GM12878 (cell line): Measurements from ENCODE around the gene KIAA1191. TPM values are rescaled to one million over a fixed set of nuclear protein-coding genes. Genes with fewer than 3 reads are reported as not detected.

Experiments
- ATAC-seq: fragments of 200-7000 bp; cut with Tn5 transposase; 3 replicates; pipeline ENCODE4 v1.9.1; 2020; ENCODE audit warnings: mild to moderate bottlenecking, moderate library complexity
- BruUV-seq: library from RNA; stranded (reverse); fragments of 400-500 nt; replicated peaks from 2 replicates; lab custom pipeline; 2021; lab: Mats Ljungman, UMichigan
- CTCF ChIA-PET: fragments of 300-600 bp; sonication (Branson Sonifier 250); formaldehyde crosslinking; extraction: SDS; loops from one replicate; lab custom pipeline; 2021; ENCODE audit warnings: inconsistent platforms; lab: Yijun Ruan, JAX
- POLR2A ChIA-PET: fragments of 350-600 bp; formaldehyde crosslinking; extraction: SDS; loops from one replicate; lab custom pipeline; 2021; ENCODE audit warnings: inconsistent platforms; lab: Charles Lee
- RAD21 ChIA-PET: fragments of 300-600 bp; sonication (Branson Sonifier 250); formaldehyde crosslinking; loops from one replicate; lab custom pipeline; 2023; ENCODE audit warnings: antibody characterized with exemption; ENCODE audit not compliant: unreplicated experiment; lab: Charles Lee
- SMC1A ChIA-PET: fragments of 300-600 bp; sonication (Branson Sonifier 250); formaldehyde crosslinking; loops from one replicate; lab custom pipeline; 2023; ENCODE audit not compliant: unreplicated experiment, uncharacterized antibody; lab: Charles Lee
- DNase-seq: peaks from one replicate; pipeline ENCODE4 v3.0.0-alpha.2; 2011; ENCODE audit warnings: low read depth, low spot score
- FAIRE-seq: peaks from 3 replicates; lab custom pipeline; 2011; peaks lifted over from hg19 to GRCh38; lab: Jason Lieb, UNC
- H2AFZ ChIP-seq: 2 replicates; pipeline ENCODE4 v1.6.0; 2011; ENCODE audit warnings: low read depth, low read length, control low read depth; ENCODE audit not compliant: control insufficient read depth
- H3K27ac ChIP-seq: 2 replicates; pipeline ENCODE4 v1.5.1; 2011; ENCODE audit warnings: control low read depth; ENCODE audit not compliant: control insufficient read depth, insufficient read depth
- H3K27me3 ChIP-seq, 2 experiments: replicated peaks in 1 of 2; 2 replicates each; pipeline versions ENCODE4 v1.6.0 to v1.6.1; 2011; ENCODE audit warnings: low read length in 1 of 2; ENCODE audit not compliant: control insufficient read depth in 2 of 2, insufficient read depth in 2 of 2
- H3K36me3 ChIP-seq, 2 experiments: 2 replicates each; pipeline ENCODE4 v1.5.1; 2011; ENCODE audit warnings: low read length in 1 of 2; ENCODE audit not compliant: control insufficient read depth in 2 of 2, insufficient read depth in 2 of 2
- H3K4me1 ChIP-seq: 2 replicates; pipeline ENCODE4 v1.6.1; 2011; ENCODE audit warnings: mild to moderate bottlenecking, low read length, moderate library complexity, mixed read lengths; ENCODE audit not compliant: control insufficient read depth, insufficient read depth
- H3K4me2 ChIP-seq: 2 replicates; pipeline ENCODE4 v1.6.0; 2011; ENCODE audit warnings: control low read depth; ENCODE audit not compliant: control insufficient read depth, insufficient read depth
- H3K4me3 ChIP-seq: fragments of 200-600 bp; sonication (generic); 2 replicates; pipeline ENCODE4 v1.5.1; 2016
- H3K79me2 ChIP-seq: 2 replicates; pipeline ENCODE4 v1.6.0; 2011; ENCODE audit warnings: low read length; ENCODE audit not compliant: control insufficient read depth, insufficient read depth
- H3K9ac ChIP-seq: 2 replicates; pipeline ENCODE4 v1.8.0; 2011; ENCODE audit warnings: low read length, control low read depth, mixed read lengths; ENCODE audit not compliant: control insufficient read depth, insufficient read depth
- H3K9me3 ChIP-seq: replicated peaks from 3 replicates; pipeline ENCODE4 v1.5.1; 2011; ENCODE audit warnings: mild to moderate bottlenecking, low read length; ENCODE audit not compliant: control insufficient read depth, insufficient read depth
- H4K20me1 ChIP-seq: 2 replicates; pipeline ENCODE4 v1.6.0; 2011; ENCODE audit not compliant: control insufficient read depth, insufficient read depth
- CHD2 ChIP-seq: IDR thresholded peaks from 2 replicates; pipeline ENCODE4 v1.6.1; 2011; ENCODE audit warnings: low read depth, low read length, improper control_type of control experiment, borderline replicate concordance
- EGR1 ChIP-seq, 2 experiments: IDR thresholded peaks; 1 replicate in 1 of 2; 2 replicates in 1 of 2; pipeline ENCODE4 v1.6.1; 2011 to 2012; ENCODE audit warnings: low read depth in 2 of 2, low read length in 2 of 2, borderline replicate concordance in 1 of 2, mild to moderate bottlenecking in 1 of 2, moderate library complexity in 1 of 2
- FOXK2 ChIP-seq: fragments of 450-650 bp; IDR thresholded peaks from 2 replicates; pipeline ENCODE4 v1.6.1; 2017; ENCODE audit warnings: mild to moderate bottlenecking, moderate library complexity
- IRF4 ChIP-seq: IDR thresholded peaks from 2 replicates; pipeline ENCODE4 v1.6.1; 2011; ENCODE audit warnings: low read depth, low read length
- MEF2B ChIP-seq: fragments of 450-650 bp; IDR thresholded peaks from 2 replicates; pipeline ENCODE4 v1.6.1; 2018; ENCODE audit warnings: mild to moderate bottlenecking, moderate library complexity; ENCODE audit not compliant: partially characterized antibody, poor library complexity, severe bottlenecking
- MXI1 ChIP-seq: fragments of 150-350 bp; IDR thresholded peaks from 2 replicates; pipeline ENCODE4 v1.6.1; 2011; ENCODE audit warnings: low read depth, mild to moderate bottlenecking, inconsistent platforms, low read length, improper control_type of control experiment
- SIX5 ChIP-seq: IDR thresholded peaks from 2 replicates; pipeline ENCODE4 v1.6.1; 2011; ENCODE audit warnings: mild to moderate bottlenecking, low read depth, low read length, moderate library complexity; ENCODE audit not compliant: severe bottlenecking
- SRF ChIP-seq, 2 experiments: IDR thresholded peaks; 2 replicates each; pipeline ENCODE4 v1.6.1; 2011; ENCODE audit warnings: low read depth in 2 of 2, low read length in 2 of 2, mild to moderate bottlenecking in 1 of 2, moderate library complexity in 1 of 2
- WGBS: methylation state at CpG from one replicate; pipeline ENCODE4 v1.1.6; 2016; ENCODE audit warnings: low lambda C conversion rate; ENCODE audit not compliant: insufficient replicate concordance, insufficient coverage; ENCODE audit errors: missing lambda C conversion rate; 5-methylcytosine and 5-hydroxymethylcytosine counted together
- in situ Hi-C: fragments of 300-500 bp; cut with MboI; formaldehyde crosslinking; loops from 9 replicates; pipeline ENCODE4 v1.14.3; 2018; ENCODE audit warnings: mixed read lengths
- intact Hi-C: fragments of 100-400 bp; cut with micrococcal nuclease; formaldehyde crosslinking; loops from one replicate; pipeline ENCODE4 v1.14.2; 2022; ENCODE audit not compliant: unreplicated experiment
- polyA plus RNA-seq, 11 experiments: library from polyadenylated mRNA; depleted of rRNA in 4 of 11; unstranded in 6 of 11; stranded (reverse) in 5 of 11; fragments of >200 nt; fragmentation: Nextera tagmentation in 4 of 11; fragmentation: Illumina TruSeq in 1 of 11; extraction: Ambion mirVana in 4 of 11; extraction: Trizol in 1 of 11; gene quantifications; 1 replicate in 1 of 11; 2 replicates in 10 of 11; pipeline versions ENCODE4 v1.2.1 to v1.2.3, GENCODE V29; 2011 to 2016; ENCODE audit warnings: inconsistent platforms in 2 of 11, missing spikeins in 2 of 11, low read depth in 1 of 11
- total RNA-seq, 4 experiments: library from RNA; depleted of rRNA in 3 of 4; stranded (reverse); fragments of >200 nt in 3 of 4; fragmentation: Illumina TruSeq in 1 of 4; extraction: Trizol in 1 of 4; gene quantifications; 2 replicates each; pipeline versions ENCODE4 v1.2.1 to v1.2.3, GENCODE V29; 2013 to 2021
- TF ChIP-seq, protein P1 (sequence below): fragments of 450-650 bp; IDR thresholded peaks from 2 replicates; pipeline ENCODE4 v1.6.1; 2016; ENCODE audit warnings: mild to moderate bottlenecking, moderate library complexity, borderline replicate concordance
- TF ChIP-seq, protein P2 (sequence below): fragments of 450-650 bp; IDR thresholded peaks from 2 replicates; pipeline ENCODE4 v1.6.1; 2018; ENCODE audit warnings: mild to moderate bottlenecking, low read depth, moderate library complexity; ENCODE audit not compliant: partially characterized antibody
- TF ChIP-seq, protein P3 (sequence below): fragments of 450-650 bp; IDR thresholded peaks from 2 replicates; pipeline ENCODE4 v1.6.1; 2017; ENCODE audit warnings: low read depth, mild to moderate bottlenecking, moderate library complexity
- TF ChIP-seq, protein P4 (sequence below): IDR thresholded peaks from 2 replicates; pipeline ENCODE4 v1.6.1; 2011; ENCODE audit warnings: borderline replicate concordance, low read depth, mild to moderate bottlenecking, moderate library complexity, mixed read lengths, low read length; ENCODE audit not compliant: insufficient read depth; ENCODE audit errors: extremely low read length

KIAA1191 gene
- total and polyA plus RNA-seq, 10 of the 15 experiments (the other 5 are each of a cell fraction or from before 2014, with no cell fraction given) = 14.9 to 58.2 (median 31.8) TPM

GRCh38 chr5:176394096-176394495 is 32.5 kb upstream of the KIAA1191 start:
- H3K9ac ChIP-seq = no peak overlapping the region
- peaks cover 15% of the 10 kb centered on the region for H3K79me2 ChIP-seq
- no peak for TF ChIP-seq IRF4
- TF ChIP-seq, protein P1, sequence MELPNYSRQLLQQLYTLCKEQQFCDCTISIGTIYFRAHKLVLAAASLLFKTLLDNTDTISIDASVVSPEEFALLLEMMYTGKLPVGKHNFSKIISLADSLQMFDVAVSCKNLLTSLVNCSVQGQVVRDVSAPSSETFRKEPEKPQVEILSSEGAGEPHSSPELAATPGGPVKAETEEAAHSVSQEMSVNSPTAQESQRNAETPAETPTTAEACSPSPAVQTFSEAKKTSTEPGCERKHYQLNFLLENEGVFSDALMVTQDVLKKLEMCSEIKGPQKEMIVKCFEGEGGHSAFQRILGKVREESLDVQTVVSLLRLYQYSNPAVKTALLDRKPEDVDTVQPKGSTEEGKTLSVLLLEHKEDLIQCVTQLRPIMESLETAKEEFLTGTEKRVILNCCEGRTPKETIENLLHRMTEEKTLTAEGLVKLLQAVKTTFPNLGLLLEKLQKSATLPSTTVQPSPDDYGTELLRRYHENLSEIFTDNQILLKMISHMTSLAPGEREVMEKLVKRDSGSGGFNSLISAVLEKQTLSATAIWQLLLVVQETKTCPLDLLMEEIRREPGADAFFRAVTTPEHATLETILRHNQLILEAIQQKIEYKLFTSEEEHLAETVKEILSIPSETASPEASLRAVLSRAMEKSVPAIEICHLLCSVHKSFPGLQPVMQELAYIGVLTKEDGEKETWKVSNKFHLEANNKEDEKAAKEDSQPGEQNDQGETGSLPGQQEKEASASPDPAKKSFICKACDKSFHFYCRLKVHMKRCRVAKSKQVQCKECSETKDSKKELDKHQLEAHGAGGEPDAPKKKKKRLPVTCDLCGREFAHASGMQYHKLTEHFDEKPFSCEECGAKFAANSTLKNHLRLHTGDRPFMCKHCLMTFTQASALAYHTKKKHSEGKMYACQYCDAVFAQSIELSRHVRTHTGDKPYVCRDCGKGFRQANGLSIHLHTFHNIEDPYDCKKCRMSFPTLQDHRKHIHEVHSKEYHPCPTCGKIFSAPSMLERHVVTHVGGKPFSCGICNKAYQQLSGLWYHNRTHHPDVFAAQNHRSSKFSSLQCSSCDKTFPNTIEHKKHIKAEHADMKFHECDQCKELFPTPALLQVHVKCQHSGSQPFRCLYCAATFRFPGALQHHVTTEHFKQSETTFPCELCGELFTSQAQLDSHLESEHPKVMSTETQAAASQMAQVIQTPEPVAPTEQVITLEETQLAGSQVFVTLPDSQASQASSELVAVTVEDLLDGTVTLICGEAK = no peak
- no peak for TF ChIP-seq CHD2
- TF ChIP-seq SIX5 = no peak
- TF ChIP-seq SRF (IDR thresholded peaks at IDR 0.05; ENCODE audit: low read depth in 2 of 2, low read length in 2 of 2) = no peak
- TF ChIP-seq MXI1 = no peak
- TF ChIP-seq, protein P2, sequence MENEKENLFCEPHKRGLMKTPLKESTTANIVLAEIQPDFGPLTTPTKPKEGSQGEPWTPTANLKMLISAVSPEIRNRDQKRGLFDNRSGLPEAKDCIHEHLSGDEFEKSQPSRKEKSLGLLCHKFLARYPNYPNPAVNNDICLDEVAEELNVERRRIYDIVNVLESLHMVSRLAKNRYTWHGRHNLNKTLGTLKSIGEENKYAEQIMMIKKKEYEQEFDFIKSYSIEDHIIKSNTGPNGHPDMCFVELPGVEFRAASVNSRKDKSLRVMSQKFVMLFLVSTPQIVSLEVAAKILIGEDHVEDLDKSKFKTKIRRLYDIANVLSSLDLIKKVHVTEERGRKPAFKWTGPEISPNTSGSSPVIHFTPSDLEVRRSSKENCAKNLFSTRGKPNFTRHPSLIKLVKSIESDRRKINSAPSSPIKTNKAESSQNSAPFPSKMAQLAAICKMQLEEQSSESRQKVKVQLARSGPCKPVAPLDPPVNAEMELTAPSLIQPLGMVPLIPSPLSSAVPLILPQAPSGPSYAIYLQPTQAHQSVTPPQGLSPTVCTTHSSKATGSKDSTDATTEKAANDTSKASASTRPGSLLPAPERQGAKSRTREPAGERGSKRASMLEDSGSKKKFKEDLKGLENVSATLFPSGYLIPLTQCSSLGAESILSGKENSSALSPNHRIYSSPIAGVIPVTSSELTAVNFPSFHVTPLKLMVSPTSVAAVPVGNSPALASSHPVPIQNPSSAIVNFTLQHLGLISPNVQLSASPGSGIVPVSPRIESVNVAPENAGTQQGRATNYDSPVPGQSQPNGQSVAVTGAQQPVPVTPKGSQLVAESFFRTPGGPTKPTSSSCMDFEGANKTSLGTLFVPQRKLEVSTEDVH = no peak
- TF ChIP-seq MEF2B = no peak
- TF ChIP-seq, protein P3, sequence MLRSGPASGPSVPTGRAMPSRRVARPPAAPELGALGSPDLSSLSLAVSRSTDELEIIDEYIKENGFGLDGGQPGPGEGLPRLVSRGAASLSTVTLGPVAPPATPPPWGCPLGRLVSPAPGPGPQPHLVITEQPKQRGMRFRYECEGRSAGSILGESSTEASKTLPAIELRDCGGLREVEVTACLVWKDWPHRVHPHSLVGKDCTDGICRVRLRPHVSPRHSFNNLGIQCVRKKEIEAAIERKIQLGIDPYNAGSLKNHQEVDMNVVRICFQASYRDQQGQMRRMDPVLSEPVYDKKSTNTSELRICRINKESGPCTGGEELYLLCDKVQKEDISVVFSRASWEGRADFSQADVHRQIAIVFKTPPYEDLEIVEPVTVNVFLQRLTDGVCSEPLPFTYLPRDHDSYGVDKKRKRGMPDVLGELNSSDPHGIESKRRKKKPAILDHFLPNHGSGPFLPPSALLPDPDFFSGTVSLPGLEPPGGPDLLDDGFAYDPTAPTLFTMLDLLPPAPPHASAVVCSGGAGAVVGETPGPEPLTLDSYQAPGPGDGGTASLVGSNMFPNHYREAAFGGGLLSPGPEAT = no peak
- no peak for TF ChIP-seq EGR1 (IDR thresholded peaks at IDR 0.05; ENCODE audit: borderline replicate concordance in 1 of 2, low read depth in 2 of 2, low read length in 2 of 2)
- no peak for TF ChIP-seq FOXK2
- TF ChIP-seq, protein P4, sequence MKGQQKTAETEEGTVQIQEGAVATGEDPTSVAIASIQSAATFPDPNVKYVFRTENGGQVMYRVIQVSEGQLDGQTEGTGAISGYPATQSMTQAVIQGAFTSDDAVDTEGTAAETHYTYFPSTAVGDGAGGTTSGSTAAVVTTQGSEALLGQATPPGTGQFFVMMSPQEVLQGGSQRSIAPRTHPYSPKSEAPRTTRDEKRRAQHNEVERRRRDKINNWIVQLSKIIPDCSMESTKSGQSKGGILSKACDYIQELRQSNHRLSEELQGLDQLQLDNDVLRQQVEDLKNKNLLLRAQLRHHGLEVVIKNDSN = no peak
- ATAC-seq = no peak
- no peaks in the 10 kb centered on the region for H4K20me1 ChIP-seq
- POLR2A ChIA-PET = no interaction called here
- H3K4me1 ChIP-seq = 0 out of 2 replicates have a peak, but pooled peaks cover 5% of the 10 kb centered on the region
- CTCF ChIA-PET = no interaction called here
- no peak for DNase-seq
- RAD21 ChIA-PET = no interaction called here
- no peaks in the 10 kb centered on the region for H3K27me3 ChIP-seq
- BruUV-seq = no TSS peak
- H2AFZ ChIP-seq = no peak overlapping the region
- SMC1A ChIA-PET = interaction anchor here (1.1 kb wide), 1 partner anchor 35 kb away, joined by 3 read pairs; no protein-coding TSS in a partner anchor
- intact Hi-C loops (no loop called here), in situ Hi-C loops (no loop called here)
- no peak overlapping the region for H3K27ac ChIP-seq
- 73% methylated on average over 9 of the region's 9 CpGs for WGBS
- no peaks in the 10 kb centered on the region for H3K9me3 ChIP-seq
- no peak overlapping the region for H3K4me3 ChIP-seq
- no peak for FAIRE-seq
- peaks cover 3% of the 10 kb centered on the region in 2 experiments; a peak in 2 of 4 replicates for H3K36me3 ChIP-seq
- H3K4me2 ChIP-seq = no peak overlapping the region
